B cell (primary cell): Measurements from ENCODE around the gene COG7. TPM values are rescaled to one million over a fixed set of nuclear protein-coding genes. Genes with fewer than 3 reads are reported as not detected.
A peak's percentile ranks its signal among the peaks of the same experiment; 100 is the strongest.

Experiments used
- ATAC-seq: fragments of 200-7000 bp; cut with Tn5 transposase; one replicate; pipeline ENCODE4 v1.10.0; 2021; ENCODE audit warnings: low read depth, mild to moderate bottlenecking, moderate number of reproducible peaks, moderate library complexity
- CTCF ChIA-PET: fragments of 350-600 bp; sonication (Branson Sonifier 250); formaldehyde crosslinking; loops from one replicate; lab custom pipeline; 2021; ENCODE audit warnings: antibody characterized with exemption, inconsistent platforms; lab: Charles Lee
- POLR2A ChIA-PET: fragments of 350-600 bp; sonication (Branson Sonifier 250); formaldehyde crosslinking; loops from one replicate; lab custom pipeline; 2021; ENCODE audit warnings: antibody characterized with exemption; lab: Charles Lee
- DNase-seq: peaks from one replicate; pipeline ENCODE4 v3.0.0; 2013
- H2AFZ ChIP-seq: 2 replicates; pipeline ENCODE4 v1.6.1; 2012; ENCODE audit warnings: mild to moderate bottlenecking, low read depth, low read length; ENCODE audit not compliant: insufficient read depth, poor library complexity, severe bottlenecking
- H3K27ac ChIP-seq, 2 donors: 1 replicate in 1 of 2; 2 replicates in 1 of 2; pipeline ENCODE4 v1.5.1; 2012 to 2013; ENCODE audit warnings: low read length in 2 of 2, mild to moderate bottlenecking in 2 of 2, moderate library complexity in 1 of 2
- H3K27me3 ChIP-seq, 4 experiments: fragments of 200-600 bp in 1 of 4; sonication (generic) in 1 of 4; replicated peaks in 1 of 4; 1 replicate in 2 of 4; 2 replicates in 2 of 4; pipeline versions ENCODE4 v1.6.1 to v1.7.0; 2013 to 2016; ENCODE audit warnings: low read length in 3 of 4, mild to moderate bottlenecking in 2 of 4, mixed read lengths in 1 of 4, moderate library complexity in 1 of 4; ENCODE audit not compliant: insufficient read depth in 4 of 4, control insufficient read depth in 3 of 4; ENCODE audit errors: control extremely low read depth in 1 of 4
- H3K36me3 ChIP-seq, 2 experiments: replicated peaks in 1 of 2; 1 replicate in 1 of 2; 2 replicates in 1 of 2; pipeline versions ENCODE4 v1.6.1 to v1.7.1; 2013; ENCODE audit warnings: low read length in 1 of 2; ENCODE audit not compliant: insufficient read depth in 2 of 2, control insufficient read depth in 1 of 2; ENCODE audit errors: control extremely low read depth in 1 of 2, extremely low read depth in 1 of 2
- H3K4me1 ChIP-seq, 2 donors: fragments of 200-600 bp in 1 of 2; sonication (generic) in 1 of 2; 1 replicate in 1 of 2; 2 replicates in 1 of 2; pipeline versions ENCODE4 v1.5.1 to v1.6.1; 2013 to 2017; ENCODE audit warnings: low read length in 2 of 2; ENCODE audit not compliant: control insufficient read depth in 2 of 2, insufficient read depth in 2 of 2
- H3K4me2 ChIP-seq: replicated peaks from 2 replicates; pipeline ENCODE3; 2012; ENCODE audit warnings: mild to moderate bottlenecking, low read depth, low read length; ENCODE audit not compliant: poor library complexity, severe bottlenecking
- H3K4me3 ChIP-seq, 5 experiments: fragments of 200-600 bp in 1 of 5; sonication (generic) in 1 of 5; 1 replicate in 3 of 5; 2 replicates in 2 of 5; pipeline versions ENCODE4 v1.5.1 to v1.7.0; 2011 to 2016; ENCODE audit warnings: low read length in 4 of 5, mild to moderate bottlenecking in 4 of 5, low read depth in 2 of 5, control low read depth in 1 of 5, moderate library complexity in 1 of 5; ENCODE audit not compliant: insufficient read depth in 1 of 5; ENCODE audit errors: control extremely low read depth in 1 of 5, extremely low read depth in 1 of 5
- H3K79me2 ChIP-seq: fragments of 200-600 bp; sonication (generic); one replicate; pipeline ENCODE4 v1.6.0; 2016; ENCODE audit warnings: low read length; ENCODE audit not compliant: control insufficient read depth, insufficient read depth
- H3K9ac ChIP-seq: fragments of 200-600 bp; sonication (generic); 2 replicates; pipeline ENCODE4 v1.6.1; 2017; ENCODE audit warnings: mild to moderate bottlenecking, low read length, moderate library complexity
- H3K9me3 ChIP-seq, 3 donors: one replicate each; pipeline versions ENCODE4 v1.6.1 to v1.7.1; 2013; ENCODE audit warnings: low read length in 2 of 3; ENCODE audit not compliant: control insufficient read depth in 2 of 3, insufficient read depth in 1 of 3; ENCODE audit errors: control extremely low read depth in 1 of 3
- H4K20me1 ChIP-seq: 2 replicates; pipeline ENCODE4 v1.6.0; 2012; ENCODE audit warnings: mild to moderate bottlenecking, low read length; ENCODE audit not compliant: insufficient read depth, control insufficient read depth, poor library complexity, severe bottlenecking
- H3K27ac Mint-ChIP-seq: one replicate; pipeline ENCODE4 v1.8.0; 2021; ENCODE audit warnings: mixed read lengths
- H3K27me3 Mint-ChIP-seq: one replicate; pipeline ENCODE4 v1.8.0; 2021; ENCODE audit warnings: mixed read lengths
- H3K4me1 Mint-ChIP-seq: one replicate; pipeline ENCODE4 v1.8.0; 2021; ENCODE audit warnings: mixed read lengths
- H3K4me3 Mint-ChIP-seq: one replicate; pipeline ENCODE4 v1.8.0; 2021; ENCODE audit warnings: mixed read lengths
- H3K9me3 Mint-ChIP-seq: one replicate; pipeline ENCODE4 v1.8.0; 2022; ENCODE audit warnings: mixed read lengths; ENCODE audit not compliant: insufficient read depth
- CTCF ChIP-seq: fragments of 200-600 bp; IDR thresholded peaks from one replicate; pipeline ENCODE4 v1.8.0; 2022; ENCODE audit warnings: antibody characterized with exemption, mild to moderate bottlenecking
- EZH2 ChIP-seq: IDR thresholded peaks from 2 replicates; pipeline ENCODE4 v1.6.1; 2012; ENCODE audit warnings: borderline replicate concordance, low read depth, mild to moderate bottlenecking, moderate library complexity, low read length; ENCODE audit not compliant: insufficient read depth, poor library complexity, severe bottlenecking
- WGBS: methylation state at CpG from one replicate; pipeline ENCODE4 v1.1.5; 2013; ENCODE audit warnings: missing lambda C conversion rate; ENCODE audit not compliant: insufficient coverage; 5-methylcytosine and 5-hydroxymethylcytosine counted together
- intact Hi-C: fragments of 100-400 bp; cut with micrococcal nuclease; formaldehyde crosslinking; loops from one replicate; pipeline ENCODE4 v1.10.0; 2022
- polyA plus RNA-seq: library from polyadenylated mRNA; depleted of rRNA; stranded (reverse); fragments of >200 nt; gene quantifications from 2 replicates; pipeline ENCODE4 v1.2.3, GENCODE V29; 2012
- total RNA-seq, 2 donors: library from RNA; stranded (reverse); fragments of 120-200 nt in 1 of 2; gene quantifications; 1 replicate in 1 of 2; 2 replicates in 1 of 2; pipeline versions ENCODE4 v1.2.3 to v1.2.4, GENCODE V29; 2013 to 2022

COG7 gene
- total and polyA plus RNA-seq, 2 donors (not counting 1 experiment from before 2014, with no cell fraction given), result 21.3 to 37.8 TPM

DNA sequence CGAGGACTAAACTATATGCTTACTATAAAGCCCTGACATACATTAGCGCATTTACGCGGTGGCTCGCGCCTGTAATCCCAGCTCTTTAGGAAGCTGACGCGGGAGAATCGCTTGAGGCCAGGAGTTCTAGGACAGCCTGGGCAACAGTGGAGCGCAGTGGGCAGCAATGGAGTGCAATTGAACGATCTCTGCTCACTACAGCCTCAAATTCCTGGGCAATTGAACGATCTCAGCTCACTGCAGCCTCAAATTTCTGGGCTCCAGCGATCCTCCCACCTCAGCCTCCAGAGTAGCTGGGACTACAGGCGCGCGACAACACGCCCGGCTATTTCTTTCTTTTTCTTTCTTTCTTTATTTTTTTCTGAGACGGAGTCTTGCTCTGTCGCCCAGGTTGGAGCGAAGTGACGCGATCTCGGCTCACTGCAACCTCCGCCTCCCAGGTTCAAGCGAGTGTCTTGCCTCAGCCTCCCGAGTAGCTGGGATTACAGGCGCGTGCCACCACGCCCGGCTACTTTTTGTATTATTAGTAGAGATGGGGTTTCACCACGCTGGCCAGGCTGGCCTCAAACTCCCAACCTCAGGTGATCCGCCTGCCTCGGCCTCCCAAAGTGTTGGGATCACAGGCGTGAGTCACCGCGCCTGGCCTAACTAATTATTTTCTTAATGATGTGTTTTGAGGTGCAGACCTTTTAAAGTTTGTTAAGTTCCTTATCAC, 506 bp upstream of the COG7 start:
- peak overlapping the region; percentile 91 for H3K4me3 Mint-ChIP-seq
- peak overlapping the region; percentile 90 for H3K27ac Mint-ChIP-seq
- H3K4me2 ChIP-seq, result peak overlapping the region; percentile 87
- ChIA-PET POLR2A (no interaction called here), CTCF (interaction anchor here (0.7 to 2.8 kb wide), 3 partner anchors 19 to 143 kb away, joined by 3 to 20 read pairs (median 4); partner anchors contain the start of gene NDUFAB1)
- peaks cover 24% of the 10 kb centered on the region for H3K4me1 Mint-ChIP-seq
- H3K4me1 ChIP-seq, result peaks cover 11 to 13% of the 10 kb centered on the region in 2 donors
- H3K9me3 Mint-ChIP-seq, result no peaks in the 10 kb centered on the region
- no peak for ATAC-seq
- H3K4me3 ChIP-seq, result peak overlapping the region; percentile 67 to 99 (median 89)
- no peaks in the 10 kb centered on the region for H3K9me3 ChIP-seq
- peak overlapping the region; percentile 80 for H3K9ac ChIP-seq
- no peak for TF ChIP-seq EZH2
- no peak for TF ChIP-seq CTCF
- no peaks in the 10 kb centered on the region for H3K36me3 ChIP-seq
- peak overlapping the region; percentile 87 for H2AFZ ChIP-seq
- WGBS, result 45% methylated on average over 25 of the region's 37 CpGs
- intact Hi-C loops, result loop anchor here (1.0 to 2.0 kb wide), 4 partner anchors 19 to 143 kb away; partner anchors contain the start of genes EARS2, NDUFAB1 and UBFD1
- H3K27ac ChIP-seq, result peak overlapping the region in 1 of 2 donors; percentile 67
- no peak for DNase-seq
- H3K79me2 ChIP-seq, result peaks cover 30% of the 10 kb centered on the region
- no peaks in the 10 kb centered on the region for H4K20me1 ChIP-seq
- no peaks in the 10 kb centered on the region for H3K27me3 ChIP-seq
- no peaks in the 10 kb centered on the region for H3K27me3 Mint-ChIP-seq

- POLR2A ChIA-PET, result no interaction called here
- CTCF ChIA-PET, result interaction anchor here (0.8 to 2.8 kb wide), 4 partner anchors 17 to 147 kb away, joined by 3 to 20 read pairs (median 4); partner anchors contain the start of gene NDUFAB1
Observed at GRCh38 chr16:23452221-23452571, 793 bp downstream of the COG7 start.

More at GRCh38 chr16:23452221-23452571, 793 bp downstream of the COG7 start:
- Mint-ChIP-seq H3K27ac (peak overlapping the region; percentile 90), H3K4me3 (peak overlapping the region; percentile 91), H3K4me1 (peaks cover 24% of the 10 kb centered on the region), H3K9me3 (no peaks in the 10 kb centered on the region), H3K27me3 (no peaks in the 10 kb centered on the region)
- Histone ChIP-seq H3K4me2 (peak overlapping the region; percentile 87), H3K27ac (peak overlapping the region in 1 of 2 donors; percentile 67), H3K9me3 (no peaks in the 10 kb centered on the region), H3K79me2 (peaks cover 37% of the 10 kb centered on the region), H3K9ac (peak overlapping the region; percentile 80), H2AFZ (peak overlapping the region; percentile 87), H3K4me3 (peak overlapping the region; percentile 67 to 99 (median 89)), H3K4me1 (peaks cover 11 to 13% of the 10 kb centered on the region in 2 donors), H3K27me3 (no peaks in the 10 kb centered on the region), H4K20me1 (no peaks in the 10 kb centered on the region), H3K36me3 (no peaks in the 10 kb centered on the region)
- TF ChIP-seq CTCF, result no peak
- no peak for TF ChIP-seq EZH2
- no peak for ATAC-seq
- intact Hi-C loops, result loop anchor here (1.0 to 2.0 kb wide), 4 partner anchors 17 to 189 kb away; partner anchors contain the start of genes DCTN5, NDUFAB1 and PALB2
- 9% methylated on average over 10 of the region's 10 CpGs for WGBS
- no peak for DNase-seq
